Endodermal cell (in vitro differentiated cells): ENCODE results near the gene AIG1. TPM values are rescaled to one million over a fixed set of nuclear protein-coding genes. Genes with fewer than 3 reads are reported as not detected.
"Not testable (repeated sequence)": the region's sequence is repeated elsewhere in the genome, so short reads cannot be mapped to it uniquely, and the experiment has no call there.

Experiments
- DNase-seq: peaks from one replicate; pipeline ENCODE4 v3.0.0-alpha.2; 2017
- H3K27ac ChIP-seq: 2 replicates; pipeline ENCODE4 v1.5.1; 2013; ENCODE audit warnings: mild to moderate bottlenecking, low read depth, low read length, moderate library complexity
- H3K27me3 ChIP-seq: 2 replicates; pipeline ENCODE4 v1.6.1; 2013; ENCODE audit warnings: mild to moderate bottlenecking, low read length, moderate library complexity; ENCODE audit not compliant: insufficient read depth, control insufficient read depth, poor library complexity, severe bottlenecking
- H3K36me3 ChIP-seq: 2 replicates; pipeline ENCODE4 v1.7.0; 2013; ENCODE audit warnings: mild to moderate bottlenecking, low read length, moderate library complexity; ENCODE audit not compliant: control insufficient read depth, insufficient read depth
- H3K4me1 ChIP-seq: one replicate; pipeline ENCODE4 v1.7.0; 2013; ENCODE audit warnings: low read length; ENCODE audit not compliant: control insufficient read depth, insufficient read depth
- H3K4me3 ChIP-seq: 2 replicates; pipeline ENCODE4 v1.5.1; 2013; ENCODE audit warnings: mild to moderate bottlenecking, low read length, moderate library complexity
- H3K9ac ChIP-seq: 2 replicates; pipeline ENCODE4 v1.6.1; 2013; ENCODE audit warnings: mild to moderate bottlenecking, low read length, moderate library complexity; ENCODE audit not compliant: poor library complexity, severe bottlenecking; ENCODE audit errors: extremely low read depth
- H3K9me3 ChIP-seq: 2 replicates; pipeline ENCODE4 v1.6.1; 2013; ENCODE audit warnings: mild to moderate bottlenecking, low read length, moderate library complexity; ENCODE audit not compliant: control insufficient read depth
- H3K27ac Mint-ChIP-seq: 2 replicates; pipeline ENCODE4 v1.8.0; 2020; ENCODE audit warnings: mixed read lengths
- H3K27me3 Mint-ChIP-seq: 2 replicates; pipeline ENCODE4 v1.8.0; 2021; ENCODE audit warnings: mild to moderate bottlenecking, mixed read lengths; ENCODE audit not compliant: insufficient read depth
- H3K36me3 Mint-ChIP-seq: 2 replicates; pipeline ENCODE4 v1.8.0; 2020; ENCODE audit warnings: low read depth, mixed read lengths
- H3K4me1 Mint-ChIP-seq: 2 replicates; pipeline ENCODE4 v1.8.0; 2020; ENCODE audit warnings: mixed read lengths
- H3K4me3 Mint-ChIP-seq: 2 replicates; pipeline ENCODE4 v1.8.0; 2020; ENCODE audit warnings: mild to moderate bottlenecking, moderate library complexity, mixed read lengths
- H3K9me3 Mint-ChIP-seq: 2 replicates; pipeline ENCODE4 v1.8.0; 2020; ENCODE audit warnings: mild to moderate bottlenecking, mixed read lengths
- WGBS, 2 experiments: methylation state at CpG; one replicate each; pipeline versions ENCODE4 v1.1.5 to v1.1.7; 2013; ENCODE audit warnings: missing lambda C conversion rate in 2 of 2, mixed read lengths in 1 of 2; ENCODE audit not compliant: insufficient coverage in 1 of 2, insufficient read length in 1 of 2; 5-methylcytosine and 5-hydroxymethylcytosine counted together
- total RNA-seq, 2 donors: library from RNA; stranded (reverse); fragmentation: NEBNext Ultra II Directional in 1 of 2; extraction: Animal tissue kit (Norgen Biotek cat#: 25700) in 1 of 2; gene quantifications; 2 replicates in 1 of 2; 3 replicates in 1 of 2; pipeline ENCODE4 v1.2.1, GENCODE V29; 2021
- TF ChIP-seq, protein P1 (sequence below): fragments of 200-600 bp; sonication (generic); conservative IDR thresholded peaks from 2 replicates; pipeline ENCODE4 v1.5.0; 2021; ENCODE audit warnings: antibody characterized with exemption, mild to moderate bottlenecking

Gene AIG1
- total RNA-seq, 2 donors from 2014 or later: 23.0 to 25.2 TPM

DNA sequence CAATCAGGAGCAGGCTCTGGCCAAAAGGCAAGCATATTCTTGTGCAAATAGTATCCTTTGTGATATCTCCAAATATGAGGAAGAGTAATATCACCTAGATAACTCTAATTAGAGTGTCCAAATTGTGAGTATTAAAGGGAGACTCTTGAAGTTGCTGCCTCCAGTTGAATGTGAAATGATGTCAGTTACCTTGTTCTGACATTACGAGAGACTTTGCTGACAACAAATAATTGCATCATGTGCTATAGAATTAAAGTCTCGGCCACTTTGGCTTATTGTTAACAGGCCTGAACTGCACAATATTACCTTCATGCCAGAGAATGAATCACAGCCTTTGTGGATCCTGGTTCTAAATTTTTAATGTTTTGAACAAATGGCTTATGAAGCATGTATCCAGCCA is 106.5 kb downstream of the AIG1 start:
- Histone ChIP-seq H3K27ac (no peak overlapping the region), H3K36me3 (no peaks in the 10 kb centered on the region), H3K9ac (no peak overlapping the region), H3K27me3 (peaks cover 6% of the 10 kb centered on the region), H3K4me3 (no peak overlapping the region), H3K9me3 (no peaks in the 10 kb centered on the region), H3K4me1 (no peaks in the 10 kb centered on the region)
- Mint-ChIP-seq H3K27me3 (no peaks in the 10 kb centered on the region), H3K4me3 (no peak overlapping the region), H3K27ac (no peak overlapping the region), H3K36me3 (peaks cover 6% of the 10 kb centered on the region), H3K4me1 (no peaks in the 10 kb centered on the region), H3K9me3 (peaks cover 3% of the 10 kb centered on the region)
- 92 to 100% methylated on average over 1 to 2 of the region's 2 CpGs for WGBS, 2 experiments
- TF ChIP-seq, protein P1, sequence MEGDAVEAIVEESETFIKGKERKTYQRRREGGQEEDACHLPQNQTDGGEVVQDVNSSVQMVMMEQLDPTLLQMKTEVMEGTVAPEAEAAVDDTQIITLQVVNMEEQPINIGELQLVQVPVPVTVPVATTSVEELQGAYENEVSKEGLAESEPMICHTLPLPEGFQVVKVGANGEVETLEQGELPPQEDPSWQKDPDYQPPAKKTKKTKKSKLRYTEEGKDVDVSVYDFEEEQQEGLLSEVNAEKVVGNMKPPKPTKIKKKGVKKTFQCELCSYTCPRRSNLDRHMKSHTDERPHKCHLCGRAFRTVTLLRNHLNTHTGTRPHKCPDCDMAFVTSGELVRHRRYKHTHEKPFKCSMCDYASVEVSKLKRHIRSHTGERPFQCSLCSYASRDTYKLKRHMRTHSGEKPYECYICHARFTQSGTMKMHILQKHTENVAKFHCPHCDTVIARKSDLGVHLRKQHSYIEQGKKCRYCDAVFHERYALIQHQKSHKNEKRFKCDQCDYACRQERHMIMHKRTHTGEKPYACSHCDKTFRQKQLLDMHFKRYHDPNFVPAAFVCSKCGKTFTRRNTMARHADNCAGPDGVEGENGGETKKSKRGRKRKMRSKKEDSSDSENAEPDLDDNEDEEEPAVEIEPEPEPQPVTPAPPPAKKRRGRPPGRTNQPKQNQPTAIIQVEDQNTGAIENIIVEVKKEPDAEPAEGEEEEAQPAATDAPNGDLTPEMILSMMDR: no peak
- DNase-seq: no peak

DNA sequence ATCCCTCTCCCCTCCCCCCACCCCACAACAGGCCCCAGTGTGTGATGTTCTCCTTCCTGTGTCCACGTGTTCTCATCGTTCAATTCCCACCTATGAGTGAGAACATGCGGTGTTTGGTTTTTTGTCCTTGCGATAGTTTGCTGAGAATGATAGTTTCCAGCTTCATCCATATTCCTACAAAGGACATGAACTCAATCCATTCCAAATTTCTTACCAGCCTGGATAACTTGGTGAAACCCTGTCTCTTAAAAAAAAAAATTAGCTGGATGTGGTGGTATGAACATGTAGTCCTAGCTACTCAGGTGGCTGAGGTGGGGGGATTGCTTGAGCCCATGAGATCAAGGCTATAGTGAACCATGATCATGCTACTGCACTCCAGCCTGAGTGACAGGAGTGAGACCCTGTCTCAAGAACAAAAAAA is 107.7 kb downstream of the AIG1 start:
- not testable (repeated sequence) for H3K4me1 Mint-ChIP-seq, H3K27ac ChIP-seq
- 97% methylated on average over 4 of the region's 4 CpGs; no CpG with 5 or more reads in 1 of the 2 experiments for WGBS, 2 experiments

DNA sequence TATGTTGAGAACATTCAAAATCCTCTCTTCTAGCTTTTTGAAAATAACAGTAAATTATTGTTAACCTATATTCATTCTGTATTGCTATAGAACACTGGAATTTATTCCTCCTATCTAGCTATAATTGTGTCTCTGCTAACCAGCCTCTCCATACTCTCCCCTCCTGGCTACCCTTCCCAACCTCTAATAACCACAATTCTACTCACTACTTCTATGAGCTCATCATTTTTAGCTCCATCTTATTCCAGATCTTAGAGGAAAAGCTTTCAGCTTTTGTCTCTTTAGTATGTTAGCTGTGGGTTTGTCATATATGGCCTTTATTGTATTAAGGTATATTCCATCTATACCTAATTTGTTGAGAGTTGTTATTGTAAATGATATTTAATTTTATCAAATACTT is 108.8 kb downstream of the AIG1 start:
- no peaks in the 10 kb centered on the region for H3K27me3 Mint-ChIP-seq
- H3K9me3 Mint-ChIP-seq: peaks cover 16% of the 10 kb centered on the region
- H3K9ac ChIP-seq: no peak overlapping the region
- H3K36me3 ChIP-seq: no peaks in the 10 kb centered on the region
- no peak overlapping the region for H3K4me3 ChIP-seq
- H3K27me3 ChIP-seq: no peaks in the 10 kb centered on the region
- no peak overlapping the region for H3K4me3 Mint-ChIP-seq
- peaks cover 15% of the 10 kb centered on the region for H3K36me3 Mint-ChIP-seq
- no peaks in the 10 kb centered on the region for H3K4me1 Mint-ChIP-seq
- no peaks in the 10 kb centered on the region for H3K4me1 ChIP-seq
- TF ChIP-seq, protein P1: no peak
- no peak overlapping the region for H3K27ac ChIP-seq
- no peak overlapping the region for H3K27ac Mint-ChIP-seq
- H3K9me3 ChIP-seq: peaks cover 1% of the 10 kb centered on the region
- DNase-seq: no peak

More for the DNA sequence above, 107.7 kb downstream of the AIG1 start:
- not testable (repeated sequence) for H3K36me3 ChIP-seq, H3K27me3 Mint-ChIP-seq, H3K4me1 ChIP-seq, H3K9me3 Mint-ChIP-seq, H3K9me3 ChIP-seq, H3K27me3 ChIP-seq, H3K36me3 Mint-ChIP-seq, DNase-seq, H3K4me3 ChIP-seq, H3K4me3 Mint-ChIP-seq, H3K9ac ChIP-seq, H3K27ac Mint-ChIP-seq

- no peaks in the 10 kb centered on the region for H3K27me3 ChIP-seq
- no peaks in the 10 kb centered on the region for H3K4me1 ChIP-seq
- H3K27ac Mint-ChIP-seq: no peak overlapping the region
- TF ChIP-seq, protein P1: no peak
- no peak overlapping the region for H3K27ac ChIP-seq
- no peak overlapping the region for H3K4me3 ChIP-seq
- no peak for DNase-seq
- no peak overlapping the region for H3K4me3 Mint-ChIP-seq
- peaks cover 21% of the 10 kb centered on the region for H3K9me3 ChIP-seq
- peaks cover 31% of the 10 kb centered on the region for H3K36me3 Mint-ChIP-seq
- H3K4me1 Mint-ChIP-seq: no peaks in the 10 kb centered on the region
- peaks cover 34% of the 10 kb centered on the region for H3K9me3 Mint-ChIP-seq
- no peak overlapping the region for H3K9ac ChIP-seq
- no peaks in the 10 kb centered on the region for H3K36me3 ChIP-seq
- no peaks in the 10 kb centered on the region for H3K27me3 Mint-ChIP-seq
Observed at GRCh38 chr6:143174516-143174915, 113.8 kb downstream of the AIG1 start.
